ENCODE results near the gene SLC27A4. TPM values are rescaled to one million over a fixed set of nuclear protein-coding genes. Genes with fewer than 3 reads are reported as not detected.

Gene SLC27A4
- total and polyA plus RNA-seq, 10 of the 15 experiments (the other 5 are each of a cell fraction or from before 2014, with no cell fraction given), result 0.13 to 14.0 (median 7.6) TPM

- ChIA-PET CTCF (interaction anchor here (0.7 to 1.9 kb wide), 2 partner anchors 13 to 433 kb away, joined by 4 to 5 read pairs; no protein-coding TSS in a partner anchor), SMC1A (ENCODE audit: uncharacterized antibody, unreplicated experiment) (no interaction called here), POLR2A (no interaction called here), RAD21 (ENCODE audit: unreplicated experiment) (no interaction called here)
- intact Hi-C loops (cut with micrococcal nuclease; ENCODE audit: unreplicated experiment), result no loop called here
- Histone ChIP-seq H3K79me2 (ENCODE audit: control insufficient read depth, insufficient read depth, low read length) (peaks cover 33% of the 10 kb centered on the region), H3K27ac (ENCODE audit: control insufficient read depth, insufficient read depth) (no peak overlapping the region), H3K4me3 (no peak overlapping the region), H3K9ac (ENCODE audit: control insufficient read depth, insufficient read depth, low read length) (no peak overlapping the region), H3K9me3 (replicated peaks; ENCODE audit: control insufficient read depth, insufficient read depth, low read length) (no peaks in the 10 kb centered on the region), H3K36me3 (ENCODE audit: control insufficient read depth in 2 of 2, insufficient read depth in 2 of 2, low read length in 1 of 2) (peaks cover 0 to 10% of the 10 kb centered on the region in 2 experiments; a peak in 1 of 4 replicates), H3K27me3 (replicated peaks in 1 of 2; ENCODE audit: control insufficient read depth in 2 of 2, insufficient read depth in 2 of 2, low read length in 1 of 2) (no peaks in the 10 kb centered on the region), H3K4me2 (ENCODE audit: control insufficient read depth, insufficient read depth) (no peak overlapping the region), H3K4me1 (ENCODE audit: control insufficient read depth, insufficient read depth, low read length) (no peaks in the 10 kb centered on the region), H2AFZ (ENCODE audit: control insufficient read depth, low read depth, low read length) (no peak overlapping the region), H4K20me1 (ENCODE audit: control insufficient read depth, insufficient read depth) (no peaks in the 10 kb centered on the region)
- DNase-seq (ENCODE audit: low read depth, low spot score), result no peak
- BruUV-seq (replicated peaks), result no TSS peak
- WGBS (ENCODE audit: insufficient coverage, insufficient replicate concordance, low lambda C conversion rate, missing lambda C conversion rate), result 72% methylated on average over 5 of the region's 5 CpGs
- in situ Hi-C loops (cut with MboI), result no loop called here
- ATAC-seq, result no peak
- FAIRE-seq, result no peak
- TF ChIP-seq SMAD1 (IDR thresholded peaks at IDR 0.05; ENCODE audit: low read depth, partially characterized antibody) (no peak), ETV6 (conservative IDR thresholded peaks at IDR 0.05 in 1 of 2, IDR thresholded peaks at IDR 0.05 in 1 of 2; ENCODE audit: borderline replicate concordance in 1 of 2, low read depth in 1 of 2) (no peak), NR2C1 (IDR thresholded peaks at IDR 0.05) (no peak), PRDM15 (CRISPR knock-in tag; IDR thresholded peaks at IDR 0.05) (no peak), SUZ12 (IDR thresholded peaks at IDR 0.05; ENCODE audit: unreplicated experiment) (no peak), SMC3 (IDR thresholded peaks at IDR 0.05; ENCODE audit: borderline replicate concordance, low read length) (no peak), CHD1 (IDR thresholded peaks at IDR 0.05; ENCODE audit: low read depth, low read length) (no peak), STAT1 (conservative IDR thresholded peaks at IDR 0.05) (no peak), RELA (IDR thresholded peaks at IDR 0.05; ENCODE audit: borderline replicate concordance, partially characterized antibody) (no peak), CBFB (IDR thresholded peaks at IDR 0.05; ENCODE audit: low read depth) (no peak), MAX (IDR thresholded peaks at IDR 0.05; ENCODE audit: low read depth, low read length) (no peak), RAD51 (IDR thresholded peaks at IDR 0.05) (no peak), YY1 (IDR thresholded peaks at IDR 0.05; ENCODE audit: low read depth, low read length) (no peak), TCF3 (IDR thresholded peaks at IDR 0.05; ENCODE audit: borderline replicate concordance, insufficient read depth, low read depth, low read length) (no peak), NFYB (IDR thresholded peaks at IDR 0.05; ENCODE audit: insufficient read depth, low read depth, low read length) (no peak), BCLAF1 (IDR thresholded peaks at IDR 0.05) (no peak)
These were observed 35.5 kb downstream of the SLC27A4 start for GRCh38 chr9:128375865-128376264.

Data from GM12878 (cell line).